ENCODE results near the gene OXCT1. TPM values are rescaled to one million over a fixed set of nuclear protein-coding genes. Genes with fewer than 3 reads are reported as not detected.
"Not testable (repeated sequence)": the region's sequence is repeated elsewhere in the genome, so short reads cannot be mapped to it uniquely, and the experiment has no call there.

The OXCT1 gene
- total and polyA plus RNA-seq, 9 of the 15 experiments (the other 6 are each of a cell fraction or from before 2014, with no cell fraction given) = 24.7 to 61.2 (median 41.9) TPM

GRCh38 chr5:41716382-41716781, 153.8 kb downstream of the OXCT1 start (continued):
- TF ChIP-seq ZNF407 (IDR thresholded peaks at IDR 0.05; ENCODE audit: low read depth) (no peak), TAF15 (IDR thresholded peaks at IDR 0.05; ENCODE audit: low read depth, low read length) (no peak), PHTF2 (CRISPR knock-in tag; IDR thresholded peaks at IDR 0.05) (no peak), WHSC1 (IDR thresholded peaks at IDR 0.05; ENCODE audit: low read length) (no peak), NFIX (CRISPR knock-in tag; IDR thresholded peaks at IDR 0.05; ENCODE audit: low read depth) (no peak), BMI1 (IDR thresholded peaks at IDR 0.05; ENCODE audit: low read length) (no peak), NR0B1 (IDR thresholded peaks at IDR 0.05; ENCODE audit: partially characterized antibody) (no peak), ZNF197 (CRISPR knock-in tag; IDR thresholded peaks at IDR 0.05; ENCODE audit: low read depth) (no peak), ZNF655 (CRISPR knock-in tag; IDR thresholded peaks at IDR 0.05) (no peak), ATF1 (CRISPR knock-in tag; IDR thresholded peaks at IDR 0.05) (no peak), ATF1 (tag; IDR thresholded peaks at IDR 0.05) (no peak)

GRCh38 chr5:41714446-41714845, 155.8 kb downstream of the OXCT1 start:
- intact Hi-C loops (cut with micrococcal nuclease); H2AFZ ChIP-seq (ENCODE audit: low read depth, low read length); H3K9me3 ChIP-seq (replicated peaks; ENCODE audit: control insufficient read depth, insufficient read depth, low read depth, low read length); in situ Hi-C loops (cut with MboI); DNase-seq (ENCODE audit: extremely low read depth in 1 of 4, low spot score in 3 of 4); H3K9me1 ChIP-seq (ENCODE audit: control insufficient read depth, insufficient read depth, low read length); CTCF ChIA-PET (ENCODE audit: low intra/inter-chr PET ratio); H4K20me1 ChIP-seq (replicated peaks; ENCODE audit: control insufficient read depth, insufficient read depth, low read length); H3K27me3 ChIP-seq (ENCODE audit: control insufficient read depth in 2 of 2, insufficient read depth in 2 of 2, low read length in 2 of 2); H3K4me3 ChIP-seq; BruUV-seq (replicated peaks); H3K4me2 ChIP-seq (ENCODE audit: insufficient read depth, low read length); H3K27ac ChIP-seq (ENCODE audit: extremely low read depth, low read depth, low read length); H3K36me3 ChIP-seq (ENCODE audit: control insufficient read depth, insufficient read depth, low read length); H3K9ac ChIP-seq (ENCODE audit: insufficient read depth in 1 of 2, low read depth in 2 of 2, low read length in 2 of 2); ATAC-seq; POLR2A ChIA-PET; H3K79me2 ChIP-seq (ENCODE audit: control insufficient read depth, insufficient read depth, low read length); FAIRE-seq; H3K4me1 ChIP-seq (replicated peaks in 1 of 2; ENCODE audit: control insufficient read depth in 2 of 2, insufficient read depth in 2 of 2, low read length in 2 of 2): not testable (repeated sequence)

Data from K562 (cell line).